Astrocyte (in vitro differentiated cells and primary cell): ENCODE measurements around the gene EGFR. TPM values are rescaled to one million over a fixed set of nuclear protein-coding genes. Genes with fewer than 3 reads are reported as not detected.

Experiments used
- DNase-seq: peaks from one replicate; pipeline ENCODE4 v3.0.0-alpha.2; 2010; ENCODE audit warnings: low read depth
- FAIRE-seq: peaks from 2 replicates; lab custom pipeline; 2011; peaks lifted over from hg19 to GRCh38; lab: Jason Lieb, UNC
- H2AFZ ChIP-seq: 2 replicates; pipeline ENCODE4 v1.6.0; 2012; ENCODE audit warnings: low read depth, low read length, inconsistent platforms
- H3K27ac ChIP-seq: 2 replicates; pipeline ENCODE4 v1.5.1; 2011; ENCODE audit warnings: low read depth, low read length, inconsistent platforms
- H3K27me3 ChIP-seq: 2 replicates; pipeline ENCODE4 v1.6.0; 2011; ENCODE audit warnings: low read length, inconsistent platforms; ENCODE audit not compliant: insufficient read depth
- H3K36me3 ChIP-seq: 2 replicates; pipeline ENCODE4 v1.5.1; 2011; ENCODE audit warnings: low read length, inconsistent platforms; ENCODE audit not compliant: insufficient read depth
- H3K4me1 ChIP-seq: 2 replicates; pipeline ENCODE4 v1.5.1; 2011; ENCODE audit warnings: low read length, inconsistent platforms; ENCODE audit not compliant: insufficient read depth
- H3K4me2 ChIP-seq: 2 replicates; pipeline ENCODE4 v1.6.0; 2012; ENCODE audit warnings: low read length, inconsistent platforms
- H3K4me3 ChIP-seq: 2 replicates; pipeline ENCODE4 v1.5.1; 2011; ENCODE audit warnings: low read depth, mild to moderate bottlenecking, low read length, inconsistent platforms; ENCODE audit not compliant: insufficient read depth
- H3K79me2 ChIP-seq: 2 replicates; pipeline ENCODE4 v1.6.0; 2012; ENCODE audit warnings: mild to moderate bottlenecking, low read length, inconsistent platforms; ENCODE audit not compliant: insufficient read depth
- H3K9ac ChIP-seq: 2 replicates; pipeline ENCODE4 v1.6.0; 2012; ENCODE audit warnings: mild to moderate bottlenecking, low read length, inconsistent platforms
- H3K9me3 ChIP-seq: 2 replicates; pipeline ENCODE4 v1.5.1; 2012; ENCODE audit warnings: low read depth, mild to moderate bottlenecking, low read length, inconsistent platforms; ENCODE audit not compliant: insufficient read depth
- H4K20me1 ChIP-seq: 2 replicates; pipeline ENCODE4 v1.6.0; 2012; ENCODE audit warnings: low read length, inconsistent platforms; ENCODE audit not compliant: insufficient read depth
- H3K27ac Mint-ChIP-seq: one replicate; pipeline ENCODE4 v1.8.0; 2021; ENCODE audit warnings: mild to moderate bottlenecking, mixed read lengths; ENCODE audit not compliant: unreplicated experiment
- H3K27me3 Mint-ChIP-seq: one replicate; pipeline ENCODE4 v1.8.0; 2021; ENCODE audit warnings: low read depth, mixed read lengths; ENCODE audit not compliant: unreplicated experiment
- H3K36me3 Mint-ChIP-seq: one replicate; pipeline ENCODE4 v1.8.0; 2021; ENCODE audit warnings: low read depth, mixed read lengths; ENCODE audit not compliant: unreplicated experiment
- H3K4me1 Mint-ChIP-seq: one replicate; pipeline ENCODE4 v1.8.0; 2021; ENCODE audit warnings: low read depth, mixed read lengths; ENCODE audit not compliant: unreplicated experiment
- H3K4me3 Mint-ChIP-seq: one replicate; pipeline ENCODE4 v1.8.0; 2021; ENCODE audit warnings: mild to moderate bottlenecking, moderate library complexity, mixed read lengths; ENCODE audit not compliant: unreplicated experiment
- H3K9me3 Mint-ChIP-seq: one replicate; pipeline ENCODE4 v1.8.0; 2021; ENCODE audit warnings: mild to moderate bottlenecking, mixed read lengths; ENCODE audit not compliant: unreplicated experiment
- EZH2 ChIP-seq: IDR thresholded peaks from 2 replicates; pipeline ENCODE4 v1.6.1; 2012; ENCODE audit warnings: mild to moderate bottlenecking, low read length, inconsistent platforms; ENCODE audit not compliant: insufficient read depth
- total RNA-seq: library from RNA; stranded (reverse); gene quantifications from 2 replicates; pipeline ENCODE4 v1.2.1, GENCODE V29; 2021
- TF ChIP-seq, protein P1 (sequence below): IDR thresholded peaks from 2 replicates; pipeline ENCODE4 v1.5.1; 2011; ENCODE audit warnings: low read depth, mild to moderate bottlenecking, inconsistent platforms, low read length, moderate library complexity; ENCODE audit not compliant: insufficient read depth

The EGFR gene
- total RNA-seq, 1 donor from 2014 or later, result 27.3 TPM

DNA sequence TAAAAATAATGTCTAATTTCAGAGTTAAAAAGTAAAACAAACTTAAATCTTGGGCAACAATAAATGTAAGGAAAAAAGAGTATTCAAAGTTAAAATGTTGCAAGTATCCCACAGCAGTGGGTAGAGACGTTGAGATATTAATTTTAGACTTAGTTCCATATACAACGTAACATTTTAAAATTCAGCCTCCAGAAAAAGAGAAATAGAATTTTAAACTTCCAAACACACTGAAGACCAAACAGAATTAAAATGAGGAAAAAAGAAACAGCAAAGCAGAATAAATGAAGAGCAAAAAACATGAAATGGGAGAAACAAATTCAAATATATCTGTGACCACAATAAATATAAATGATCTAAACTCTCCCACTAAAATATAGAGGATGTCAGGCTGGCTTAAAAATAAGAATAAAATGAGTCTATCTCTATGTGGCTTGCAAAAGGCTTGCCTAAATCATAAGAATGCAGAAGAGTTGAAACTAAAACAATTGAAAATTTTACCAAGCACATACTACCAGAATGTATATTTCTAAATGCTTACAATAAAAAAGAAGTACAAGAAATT is 46.0 kb upstream of the EGFR start:
- FAIRE-seq, result no peak
- TF ChIP-seq, protein P1, sequence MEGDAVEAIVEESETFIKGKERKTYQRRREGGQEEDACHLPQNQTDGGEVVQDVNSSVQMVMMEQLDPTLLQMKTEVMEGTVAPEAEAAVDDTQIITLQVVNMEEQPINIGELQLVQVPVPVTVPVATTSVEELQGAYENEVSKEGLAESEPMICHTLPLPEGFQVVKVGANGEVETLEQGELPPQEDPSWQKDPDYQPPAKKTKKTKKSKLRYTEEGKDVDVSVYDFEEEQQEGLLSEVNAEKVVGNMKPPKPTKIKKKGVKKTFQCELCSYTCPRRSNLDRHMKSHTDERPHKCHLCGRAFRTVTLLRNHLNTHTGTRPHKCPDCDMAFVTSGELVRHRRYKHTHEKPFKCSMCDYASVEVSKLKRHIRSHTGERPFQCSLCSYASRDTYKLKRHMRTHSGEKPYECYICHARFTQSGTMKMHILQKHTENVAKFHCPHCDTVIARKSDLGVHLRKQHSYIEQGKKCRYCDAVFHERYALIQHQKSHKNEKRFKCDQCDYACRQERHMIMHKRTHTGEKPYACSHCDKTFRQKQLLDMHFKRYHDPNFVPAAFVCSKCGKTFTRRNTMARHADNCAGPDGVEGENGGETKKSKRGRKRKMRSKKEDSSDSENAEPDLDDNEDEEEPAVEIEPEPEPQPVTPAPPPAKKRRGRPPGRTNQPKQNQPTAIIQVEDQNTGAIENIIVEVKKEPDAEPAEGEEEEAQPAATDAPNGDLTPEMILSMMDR, result no peak
- TF ChIP-seq EZH2, result no peak
- no peaks in the 10 kb centered on the region for H3K9me3 ChIP-seq
- H3K36me3 Mint-ChIP-seq, result peaks cover 2% of the 10 kb centered on the region
- no peak overlapping the region for H3K27ac Mint-ChIP-seq
- H2AFZ ChIP-seq, result no peak overlapping the region
- H3K4me3 Mint-ChIP-seq, result no peak overlapping the region
- no peak for DNase-seq
- H3K4me1 Mint-ChIP-seq, result no peaks in the 10 kb centered on the region
- H3K4me3 ChIP-seq, result no peak overlapping the region
- H3K79me2 ChIP-seq, result no peaks in the 10 kb centered on the region
- no peak overlapping the region for H3K4me2 ChIP-seq
- peaks cover 5% of the 10 kb centered on the region for H3K4me1 ChIP-seq
- no peak overlapping the region for H3K9ac ChIP-seq
- no peaks in the 10 kb centered on the region for H3K27me3 ChIP-seq
- peaks cover 3% of the 10 kb centered on the region for H3K9me3 Mint-ChIP-seq
- H4K20me1 ChIP-seq, result no peaks in the 10 kb centered on the region
- no peaks in the 10 kb centered on the region for H3K36me3 ChIP-seq
- H3K27me3 Mint-ChIP-seq, result no peaks in the 10 kb centered on the region
- no peak overlapping the region for H3K27ac ChIP-seq

DNA sequence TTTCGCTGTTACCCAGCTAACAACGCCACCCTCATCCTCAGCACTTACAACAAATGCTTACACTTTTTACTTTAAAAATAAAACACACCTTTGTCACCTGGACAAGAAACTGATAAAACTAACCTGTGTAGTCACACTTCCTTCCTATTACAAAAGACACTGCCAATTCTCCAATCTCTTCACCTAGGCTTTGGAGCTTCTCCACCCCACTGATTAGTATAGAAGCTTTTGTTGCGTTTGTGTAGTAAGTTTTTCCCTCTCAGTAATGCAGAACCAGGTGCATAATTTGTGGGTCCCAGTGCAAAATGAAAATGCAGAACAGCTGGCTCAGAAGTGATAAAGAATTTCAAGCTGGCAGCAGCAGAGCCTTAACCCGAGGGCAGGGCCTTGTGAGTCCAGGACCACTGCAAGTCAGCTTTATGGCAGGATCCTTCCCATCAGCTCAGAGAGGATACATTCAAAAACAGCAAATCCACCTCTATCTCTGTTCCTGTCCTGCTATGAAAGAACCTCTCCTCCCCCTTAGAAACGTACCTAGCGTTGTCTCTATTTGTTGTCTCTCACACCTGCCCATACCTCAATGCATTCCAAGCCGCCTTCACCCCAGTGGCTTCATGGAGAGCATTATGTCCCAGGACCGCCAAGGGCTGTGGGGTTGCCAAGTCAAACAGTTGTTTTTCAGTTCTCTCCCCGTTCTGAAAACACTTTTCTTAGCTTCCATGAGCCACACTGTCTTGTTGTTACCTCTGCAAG is 40.3 kb upstream of the EGFR start:
- Histone ChIP-seq H3K36me3 (no peaks in the 10 kb centered on the region), H3K9me3 (no peaks in the 10 kb centered on the region), H3K79me2 (no peaks in the 10 kb centered on the region), H2AFZ (no peak overlapping the region), H3K4me3 (no peak overlapping the region), H3K27ac (no peak overlapping the region), H3K4me2 (no peak overlapping the region), H3K9ac (no peak overlapping the region), H3K4me1 (no peaks in the 10 kb centered on the region), H3K27me3 (no peaks in the 10 kb centered on the region), H4K20me1 (no peaks in the 10 kb centered on the region)
- no peak for DNase-seq
- no peaks in the 10 kb centered on the region for H3K9me3 Mint-ChIP-seq
- H3K36me3 Mint-ChIP-seq, result no peaks in the 10 kb centered on the region
- H3K4me1 Mint-ChIP-seq, result no peaks in the 10 kb centered on the region
- no peak overlapping the region for H3K27ac Mint-ChIP-seq
- no peak overlapping the region for H3K4me3 Mint-ChIP-seq
- TF ChIP-seq, protein P1, result no peak
- H3K27me3 Mint-ChIP-seq, result no peaks in the 10 kb centered on the region
- no peak for FAIRE-seq

DNA sequence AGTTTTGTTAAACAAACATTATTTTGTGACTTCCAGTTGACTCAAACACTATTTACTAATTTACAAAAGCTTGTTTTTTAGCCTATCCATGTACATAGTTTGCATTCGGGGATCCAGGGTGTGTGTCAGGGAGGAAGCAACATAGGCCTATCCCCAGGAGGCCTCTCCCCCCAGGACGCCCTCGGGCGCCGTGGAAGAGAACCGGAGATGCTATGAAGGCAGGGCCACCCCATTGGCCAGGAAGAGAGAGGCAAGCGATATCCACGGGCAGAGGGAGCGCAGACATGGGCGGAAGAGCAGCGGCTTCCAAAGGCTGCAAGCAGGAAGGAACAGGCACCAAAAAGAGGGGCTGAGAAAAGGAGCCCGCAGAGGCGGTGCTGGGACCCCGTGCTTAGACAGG is 38.3 kb upstream of the EGFR start:
- Histone ChIP-seq H3K27ac (no peak overlapping the region), H2AFZ (no peak overlapping the region), H3K4me2 (no peak overlapping the region), H4K20me1 (no peaks in the 10 kb centered on the region), H3K9ac (no peak overlapping the region), H3K27me3 (no peaks in the 10 kb centered on the region), H3K79me2 (no peaks in the 10 kb centered on the region), H3K36me3 (no peaks in the 10 kb centered on the region), H3K4me3 (no peak overlapping the region), H3K9me3 (no peaks in the 10 kb centered on the region), H3K4me1 (peaks cover 1% of the 10 kb centered on the region)
- Mint-ChIP-seq H3K9me3 (no peaks in the 10 kb centered on the region), H3K27ac (no peak overlapping the region), H3K27me3 (no peaks in the 10 kb centered on the region), H3K4me1 (peaks cover 4% of the 10 kb centered on the region), H3K4me3 (no peak overlapping the region), H3K36me3 (no peaks in the 10 kb centered on the region)
- FAIRE-seq (no peak), DNase-seq (no peak)
- TF ChIP-seq EZH2, result no peak
- TF ChIP-seq, protein P1, result no peak
